CD14-positive monocyte (primary cell): ENCODE measurements around the gene IPMK. TPM values are rescaled to one million over a fixed set of nuclear protein-coding genes. Genes with fewer than 3 reads are reported as not detected.

ENCODE experiments used
- DNase-seq, 3 donors: peaks; one replicate each; pipeline ENCODE4 v3.0.0-alpha.2; 2011 to 2022
- H2AFZ ChIP-seq: 2 replicates; pipeline ENCODE4 v1.6.0; 2012; ENCODE audit warnings: mild to moderate bottlenecking, low read depth, low read length, inconsistent platforms; ENCODE audit not compliant: insufficient read depth, poor library complexity, severe bottlenecking
- H3K27ac ChIP-seq, 2 donors: 1 replicate in 1 of 2; 2 replicates in 1 of 2; pipeline ENCODE4 v1.5.1; 2012 to 2013; ENCODE audit warnings: low read length in 2 of 2, control low read depth in 1 of 2, inconsistent platforms in 1 of 2, low read depth in 1 of 2, mild to moderate bottlenecking in 1 of 2
- H3K27me3 ChIP-seq, 2 donors: one replicate each; pipeline versions ENCODE4 v1.6.0 to v1.6.1; 2011 to 2013; ENCODE audit warnings: low read length in 2 of 2; ENCODE audit not compliant: control insufficient read depth in 2 of 2, insufficient read depth in 2 of 2
- H3K36me3 ChIP-seq, 2 donors: replicated peaks in 1 of 2; 1 replicate in 1 of 2; 2 replicates in 1 of 2; pipeline versions ENCODE4 v1.5.1 to v1.6.1; 2012 to 2013; ENCODE audit warnings: low read length in 2 of 2, control low read depth in 1 of 2, inconsistent platforms in 1 of 2, mild to moderate bottlenecking in 1 of 2; ENCODE audit not compliant: insufficient read depth in 2 of 2, control insufficient read depth in 1 of 2
- H3K4me1 ChIP-seq, 2 donors: 1 replicate in 1 of 2; 2 replicates in 1 of 2; pipeline versions ENCODE4 v1.5.1 to v1.6.1; 2012 to 2013; ENCODE audit warnings: low read length in 2 of 2, control low read depth in 1 of 2, inconsistent platforms in 1 of 2, mild to moderate bottlenecking in 1 of 2, moderate library complexity in 1 of 2; ENCODE audit not compliant: insufficient read depth in 2 of 2, control insufficient read depth in 1 of 2
- H3K4me2 ChIP-seq: replicated peaks from 2 replicates; pipeline ENCODE3; 2012; ENCODE audit warnings: low read length, moderate library complexity, mild to moderate bottlenecking; ENCODE audit not compliant: poor library complexity, severe bottlenecking; ENCODE audit errors: extremely low read depth
- H3K4me3 ChIP-seq, 3 experiments: fragments of 200-600 bp in 1 of 3; sonication (generic) in 1 of 3; replicated peaks in 1 of 3; 1 replicate in 2 of 3; 2 replicates in 1 of 3; pipeline ENCODE4 v1.5.1; 2011 to 2013; ENCODE audit warnings: low read length in 3 of 3, mild to moderate bottlenecking in 3 of 3, control low read depth in 2 of 3, low read depth in 2 of 3, inconsistent platforms in 1 of 3, moderate library complexity in 1 of 3
- H3K79me2 ChIP-seq: 2 replicates; pipeline ENCODE4 v1.6.0; 2012; ENCODE audit warnings: mild to moderate bottlenecking, control low read depth, inconsistent platforms, low read length, moderate library complexity; ENCODE audit not compliant: insufficient read depth
- H3K9ac ChIP-seq: 2 replicates; pipeline ENCODE4 v1.6.0; 2017; ENCODE audit warnings: low read length, mild to moderate bottlenecking; ENCODE audit not compliant: insufficient read depth, poor library complexity, severe bottlenecking
- H3K9me3 ChIP-seq, 2 donors: replicated peaks in 1 of 2; 1 replicate in 1 of 2; 2 replicates in 1 of 2; pipeline versions ENCODE4 v1.5.1 to v1.6.1; 2012 to 2013; ENCODE audit warnings: low read length in 2 of 2, control low read depth in 1 of 2; ENCODE audit not compliant: control insufficient read depth in 1 of 2, insufficient read depth in 1 of 2
- H4K20me1 ChIP-seq: 2 replicates; pipeline ENCODE4 v1.6.0; 2012; ENCODE audit warnings: mild to moderate bottlenecking, low read length, control low read depth, moderate library complexity; ENCODE audit not compliant: insufficient read depth
- H3K27ac Mint-ChIP-seq, 7 donors: one replicate each; pipeline ENCODE4 v1.8.0; 2020; ENCODE audit warnings: mild to moderate bottlenecking in 7 of 7, mixed read lengths in 7 of 7, moderate library complexity in 6 of 7, inconsistent platforms in 2 of 7
- H3K27me3 Mint-ChIP-seq, 3 donors: one replicate each; pipeline ENCODE4 v1.8.0; 2021 to 2022; ENCODE audit warnings: low read depth in 3 of 3, mild to moderate bottlenecking in 3 of 3, mixed read lengths in 3 of 3, moderate library complexity in 3 of 3, inconsistent platforms in 1 of 3
- H3K36me3 Mint-ChIP-seq, 2 donors: one replicate each; pipeline ENCODE4 v1.8.0; 2020; ENCODE audit warnings: mixed read lengths in 2 of 2, inconsistent platforms in 1 of 2, mild to moderate bottlenecking in 1 of 2
- H3K4me1 Mint-ChIP-seq: one replicate; pipeline ENCODE4 v1.8.0; 2020; ENCODE audit warnings: mild to moderate bottlenecking, mixed read lengths
- H3K4me3 Mint-ChIP-seq, 2 donors: one replicate each; pipeline ENCODE4 v1.8.0; 2020; ENCODE audit warnings: mild to moderate bottlenecking in 2 of 2, mixed read lengths in 2 of 2, moderate library complexity in 1 of 2
- H3K9me3 Mint-ChIP-seq, 7 donors: one replicate each; pipeline ENCODE4 v1.8.0; 2020 to 2022; ENCODE audit warnings: mixed read lengths in 7 of 7, mild to moderate bottlenecking in 6 of 7, moderate library complexity in 6 of 7, inconsistent platforms in 2 of 7
- CTCF ChIP-seq: fragments of 200-600 bp; IDR thresholded peaks from one replicate; pipeline ENCODE4 v1.8.0; 2022; ENCODE audit warnings: antibody characterized with exemption, mild to moderate bottlenecking
- WGBS: methylation state at CpG from one replicate; pipeline ENCODE4 v1.1.5; 2013; ENCODE audit warnings: missing lambda C conversion rate; ENCODE audit not compliant: insufficient coverage; 5-methylcytosine and 5-hydroxymethylcytosine counted together
- intact Hi-C, 2 donors: fragments of 100-400 bp; cut with micrococcal nuclease; formaldehyde crosslinking; loops; one replicate each; pipeline versions ENCODE4 v1.15.0 to v1.15.1; 2023
- polyA plus RNA-seq, 3 donors: library from polyadenylated mRNA; depleted of rRNA in 1 of 3; unstranded in 2 of 3; stranded (reverse) in 1 of 3; fragments of 300-500 nt in 2 of 3; fragments of >200 nt in 1 of 3; fragmentation: Illumina TruSeq in 2 of 3; gene quantifications; 1 replicate in 2 of 3; 2 replicates in 1 of 3; pipeline ENCODE4 v1.2.3, GENCODE V29; 2012 to 2021

Gene IPMK
- polyA plus RNA-seq, 3 donors = 6.1 to 10.9 (median 8.8) TPM

- Histone ChIP-seq H2AFZ (no peak overlapping the region), H4K20me1 (peaks cover 74% of the 10 kb centered on the region), H3K4me1 (peaks cover 0 to 2% of the 10 kb centered on the region in 2 donors), H3K79me2 (peaks cover 61% of the 10 kb centered on the region), H3K9me3 (peaks cover 0 to 9% of the 10 kb centered on the region in 2 donors), H3K36me3 (no peaks in the 10 kb centered on the region), H3K27me3 (no peaks in the 10 kb centered on the region), H3K4me3 (no peak overlapping the region), H3K4me2 (no peak overlapping the region), H3K27ac (no peak overlapping the region), H3K9ac (no peak overlapping the region)
- H3K4me3 Mint-ChIP-seq = no peak overlapping the region
- peak overlapping the region in 2 of 7 donors; percentile 52 to 76 for H3K27ac Mint-ChIP-seq
- intact Hi-C loops = no loop called here
- no peak for DNase-seq
- H3K27me3 Mint-ChIP-seq = peaks cover 0 to 2% (median 0%) of the 10 kb centered on the region in 3 donors
- H3K36me3 Mint-ChIP-seq = peaks cover 9% of the 10 kb centered on the region in 2 donors
- WGBS = 100% methylated on average over 10 of the region's 18 CpGs
- TF ChIP-seq CTCF = no peak
- peaks cover 4 to 15% (median 7%) of the 10 kb centered on the region in 7 donors for H3K9me3 Mint-ChIP-seq
- peaks cover 17% of the 10 kb centered on the region for H3K4me1 Mint-ChIP-seq
Observed at GRCh38 chr10:58243269-58243668, 24.4 kb downstream of the IPMK start.

GRCh38 chr10:58241346-58241745 is 26.3 kb downstream of the IPMK start:
- no peak overlapping the region for H3K9ac ChIP-seq
- peaks cover 11 to 15% of the 10 kb centered on the region in 2 donors for H3K36me3 ChIP-seq
- Mint-ChIP-seq H3K36me3 (peaks cover 23% of the 10 kb centered on the region in 2 donors), H3K9me3 (peaks cover 4 to 13% (median 7%) of the 10 kb centered on the region in 7 donors), H3K27me3 (no peaks in the 10 kb centered on the region), H3K27ac (no peak overlapping the region), H3K4me1 (peaks cover 17% of the 10 kb centered on the region), H3K4me3 (no peak overlapping the region)
- peaks cover 0 to 2% of the 10 kb centered on the region in 2 donors for H3K4me1 ChIP-seq
- H4K20me1 ChIP-seq = peaks cover 86% of the 10 kb centered on the region
- H3K27ac ChIP-seq = no peak overlapping the region
- peaks cover 0 to 9% of the 10 kb centered on the region in 2 donors for H3K9me3 ChIP-seq
- no peaks in the 10 kb centered on the region for H3K27me3 ChIP-seq
- H3K79me2 ChIP-seq = peaks cover 75% of the 10 kb centered on the region
- no peak overlapping the region for H2AFZ ChIP-seq
- WGBS = 70% methylated on average over 2 of the region's 3 CpGs
- H3K4me2 ChIP-seq = no peak overlapping the region
- no peak for TF ChIP-seq CTCF
- no peak overlapping the region for H3K4me3 ChIP-seq
- no peak for DNase-seq
- intact Hi-C loops = no loop called here
